ENCODE measurements around the gene DPYD. TPM values are rescaled to one million over a fixed set of nuclear protein-coding genes. Genes with fewer than 3 reads are reported as not detected.
A peak's percentile ranks its signal among the peaks of the same experiment; 100 is the strongest.

Gene DPYD
- total and polyA plus RNA-seq, 2 donors from 2014 or later = 4.9 to 41.6 TPM

- Histone ChIP-seq H3K27me3 (ENCODE audit: control insufficient read depth, insufficient read depth, low read length) (no peaks in the 10 kb centered on the region), H3K9me3 (ENCODE audit: control insufficient read depth in 2 of 3, insufficient read depth in 1 of 3, low read length in 3 of 3) (peaks cover 0 to 4% (median 3%) of the 10 kb centered on the region in 3 donors), H3K4me1 (ENCODE audit: control insufficient read depth in 2 of 3, insufficient read depth in 2 of 3, low read depth in 1 of 3, low read length in 3 of 3) (no peaks in the 10 kb centered on the region), H3K4me3 (ENCODE audit: low read length in 3 of 3) (no peak overlapping the region), H3K9ac (ENCODE audit: low read length in 3 of 3) (no peak overlapping the region), H3K27ac (ENCODE audit: low read depth in 2 of 2, low read length in 2 of 2) (no peak overlapping the region), H3K36me3 (ENCODE audit: control insufficient read depth in 2 of 3, insufficient read depth in 3 of 3, low read length in 3 of 3) (no peaks in the 10 kb centered on the region)
- no peak for TF ChIP-seq CTCF (IDR thresholded peaks at IDR 0.05; ENCODE audit: borderline replicate concordance, extremely low read depth, insufficient read depth)
- DNase-seq = no peak
- no peak for FAIRE-seq
- intact Hi-C loops (cut with DNase I) = no loop called here
Measured at GRCh38 chr1:97042551-97042950, 878.3 kb downstream of the DPYD start.

- H3K4me3 ChIP-seq (ENCODE audit: low read length in 3 of 3) = no peak overlapping the region
- H3K9ac ChIP-seq (ENCODE audit: low read length in 3 of 3) = no peak overlapping the region
- H3K4me1 ChIP-seq (ENCODE audit: control insufficient read depth in 2 of 3, insufficient read depth in 2 of 3, low read depth in 1 of 3, low read length in 3 of 3) = no peaks in the 10 kb centered on the region
- intact Hi-C loops (cut with DNase I) = no loop called here
- H3K36me3 ChIP-seq (ENCODE audit: control insufficient read depth in 2 of 3, insufficient read depth in 3 of 3, low read length in 3 of 3) = no peaks in the 10 kb centered on the region
- no peak for FAIRE-seq
- peak in 2 of 5 donors; percentile 3 to 10 for DNase-seq
- peaks cover 0 to 4% (median 3%) of the 10 kb centered on the region in 3 donors for H3K9me3 ChIP-seq (ENCODE audit: control insufficient read depth in 2 of 3, insufficient read depth in 1 of 3, low read length in 3 of 3)
- TF ChIP-seq CTCF (IDR thresholded peaks at IDR 0.05; ENCODE audit: borderline replicate concordance, extremely low read depth, insufficient read depth) = no peak
- no peaks in the 10 kb centered on the region for H3K27me3 ChIP-seq (ENCODE audit: control insufficient read depth, insufficient read depth, low read length)
- no peak overlapping the region for H3K27ac ChIP-seq (ENCODE audit: low read depth in 2 of 2, low read length in 2 of 2)
Measured at GRCh38 chr1:97041026-97041425, 879.8 kb downstream of the DPYD start.

GRCh38 chr1:97038410-97038809 is 882.4 kb downstream of the DPYD start:
- H3K36me3 ChIP-seq (ENCODE audit: control insufficient read depth in 2 of 3, insufficient read depth in 3 of 3, low read length in 3 of 3) = no peaks in the 10 kb centered on the region
- H3K27me3 ChIP-seq (ENCODE audit: control insufficient read depth, insufficient read depth, low read length) = no peaks in the 10 kb centered on the region
- no peak overlapping the region for H3K4me3 ChIP-seq (ENCODE audit: low read length in 3 of 3)
- no peak for DNase-seq
- intact Hi-C loops (cut with DNase I) = no loop called here
- no peaks in the 10 kb centered on the region for H3K4me1 ChIP-seq (ENCODE audit: control insufficient read depth in 2 of 3, insufficient read depth in 2 of 3, low read depth in 1 of 3, low read length in 3 of 3)
- H3K9me3 ChIP-seq (ENCODE audit: control insufficient read depth in 2 of 3, insufficient read depth in 1 of 3, low read length in 3 of 3) = peaks cover 0 to 4% (median 3%) of the 10 kb centered on the region in 3 donors
- H3K27ac ChIP-seq (ENCODE audit: low read depth in 2 of 2, low read length in 2 of 2) = no peak overlapping the region
- no peak for FAIRE-seq
- no peak overlapping the region for H3K9ac ChIP-seq (ENCODE audit: low read length in 3 of 3)
- no peak for TF ChIP-seq CTCF (IDR thresholded peaks at IDR 0.05; ENCODE audit: borderline replicate concordance, extremely low read depth, insufficient read depth)

GRCh38 chr1:97034651-97035050 is 886.2 kb downstream of the DPYD start:
- Histone ChIP-seq H3K36me3 (ENCODE audit: control insufficient read depth in 2 of 3, insufficient read depth in 3 of 3, low read length in 3 of 3) (no peaks in the 10 kb centered on the region), H3K27me3 (ENCODE audit: control insufficient read depth, insufficient read depth, low read length) (no peaks in the 10 kb centered on the region), H3K4me1 (ENCODE audit: control insufficient read depth in 2 of 3, insufficient read depth in 2 of 3, low read depth in 1 of 3, low read length in 3 of 3) (no peaks in the 10 kb centered on the region), H3K4me3 (ENCODE audit: low read length in 3 of 3) (no peak overlapping the region), H3K27ac (ENCODE audit: low read depth in 2 of 2, low read length in 2 of 2) (no peak overlapping the region), H3K9me3 (ENCODE audit: control insufficient read depth in 2 of 3, insufficient read depth in 1 of 3, low read length in 3 of 3) (no peaks in the 10 kb centered on the region), H3K9ac (ENCODE audit: low read length in 3 of 3) (no peak overlapping the region)
- TF ChIP-seq CTCF (IDR thresholded peaks at IDR 0.05; ENCODE audit: borderline replicate concordance, extremely low read depth, insufficient read depth) = no peak
- intact Hi-C loops (cut with DNase I) = no loop called here
- no peak for FAIRE-seq
- DNase-seq = no peak

Measured in kidney (tissue), 14 donors.